ENCODE measurements around the gene CACNG7. TPM values are rescaled to one million over a fixed set of nuclear protein-coding genes. Genes with fewer than 3 reads are reported as not detected.

Gene CACNG7
- total and polyA plus RNA-seq, 10 of the 15 experiments (the other 5 are each of a cell fraction or from before 2014, with no cell fraction given) = not detected

DNA sequence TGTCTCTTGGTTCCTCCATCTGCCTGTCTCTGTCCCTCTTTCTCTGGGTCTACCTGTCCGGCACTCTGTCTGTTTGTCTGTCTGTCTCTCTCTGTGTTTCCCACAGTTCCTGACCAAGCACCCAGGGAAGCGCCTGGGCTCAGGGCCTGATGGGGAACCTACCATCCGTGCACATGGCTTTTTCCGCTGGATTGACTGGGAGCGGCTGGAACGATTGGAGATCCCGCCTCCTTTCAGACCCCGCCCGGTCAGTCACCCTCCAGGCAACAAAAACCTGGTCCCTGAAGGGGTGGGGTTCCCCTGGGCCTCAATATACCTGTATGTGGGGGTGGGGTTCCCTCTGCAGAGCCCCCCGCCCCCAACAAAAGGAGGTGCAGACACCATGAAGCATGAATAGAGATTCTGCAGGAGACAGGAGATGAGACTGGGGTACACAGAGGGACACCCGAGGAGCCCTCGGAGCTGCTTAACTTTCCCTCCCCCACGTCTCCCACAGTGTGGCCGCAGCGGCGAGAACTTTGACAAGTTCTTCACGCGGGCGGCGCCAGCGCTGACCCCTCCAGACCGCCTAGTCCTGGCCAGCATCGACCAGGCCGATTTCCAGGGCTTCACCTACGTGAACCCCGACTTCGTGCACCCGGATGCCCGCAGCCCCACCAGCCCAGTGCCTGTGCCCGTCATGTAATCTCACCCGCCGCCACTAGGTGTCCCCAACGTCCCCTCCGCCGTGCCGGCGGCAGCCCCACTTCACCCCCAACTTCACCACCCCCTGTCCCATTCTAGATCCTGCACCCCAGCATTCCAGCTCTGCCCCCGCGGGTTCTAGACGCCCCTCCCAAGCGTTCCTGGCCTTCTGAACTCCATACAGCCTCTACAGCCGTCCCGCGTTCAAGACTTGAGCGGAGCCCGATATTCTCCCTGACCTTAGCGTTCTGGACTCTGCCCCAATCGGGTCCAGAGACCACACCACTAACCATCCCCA lies 2.6 kb upstream of the CACNG7 start:
- no peak overlapping the region for H3K9ac ChIP-seq (ENCODE audit: control insufficient read depth, insufficient read depth, low read length)
- H3K27ac ChIP-seq (ENCODE audit: control insufficient read depth, insufficient read depth) = no peak overlapping the region
- no TSS peak for BruUV-seq (replicated peaks)
- intact Hi-C loops (cut with micrococcal nuclease; ENCODE audit: unreplicated experiment) (no loop called here), in situ Hi-C loops (cut with MboI) (no loop called here)
- 18% methylated on average over 40 of the region's 48 CpGs for WGBS (ENCODE audit: insufficient coverage, insufficient replicate concordance, low lambda C conversion rate, missing lambda C conversion rate)
- POLR2A ChIA-PET = no interaction called here
- no peak for DNase-seq (ENCODE audit: low read depth, low spot score)
- no peak overlapping the region for H3K4me3 ChIP-seq
- SMC1A ChIA-PET (ENCODE audit: uncharacterized antibody, unreplicated experiment) = no interaction called here
- no peaks in the 10 kb centered on the region for H3K79me2 ChIP-seq (ENCODE audit: control insufficient read depth, insufficient read depth, low read length)
- no peaks in the 10 kb centered on the region for H3K27me3 ChIP-seq (replicated peaks in 1 of 2; ENCODE audit: control insufficient read depth in 2 of 2, insufficient read depth in 2 of 2, low read length in 1 of 2)
- H3K4me2 ChIP-seq (ENCODE audit: control insufficient read depth, insufficient read depth) = no peak overlapping the region
- H3K36me3 ChIP-seq (ENCODE audit: control insufficient read depth in 2 of 2, insufficient read depth in 2 of 2, low read length in 1 of 2) = no peaks in the 10 kb centered on the region
- H3K4me1 ChIP-seq (ENCODE audit: control insufficient read depth, insufficient read depth, low read length) = no peaks in the 10 kb centered on the region
- H2AFZ ChIP-seq (ENCODE audit: control insufficient read depth, low read depth, low read length) = no peak overlapping the region
- no peaks in the 10 kb centered on the region for H4K20me1 ChIP-seq (ENCODE audit: control insufficient read depth, insufficient read depth)
- H3K9me3 ChIP-seq (replicated peaks; ENCODE audit: control insufficient read depth, insufficient read depth, low read length) = no peaks in the 10 kb centered on the region; the same call in 2 of the 3 replicates
- RAD21 ChIA-PET (ENCODE audit: unreplicated experiment) = no interaction called here
- FAIRE-seq = no peak
- ATAC-seq = no peak
- TF ChIP-seq RAD21 (IDR thresholded peaks at IDR 0.05; ENCODE audit: insufficient read depth, low read depth, low read length) (0 out of 2 replicates have a peak, but pooled peaks have one; percentile 20), TBL1XR1 (IDR thresholded peaks at IDR 0.05; ENCODE audit: low read depth, low read length) (no peak), NBN (IDR thresholded peaks at IDR 0.05) (no peak), SIX5 (IDR thresholded peaks at IDR 0.05; ENCODE audit: low read depth, low read length, severe bottlenecking) (no peak)
- TF ChIP-seq, protein P1, sequence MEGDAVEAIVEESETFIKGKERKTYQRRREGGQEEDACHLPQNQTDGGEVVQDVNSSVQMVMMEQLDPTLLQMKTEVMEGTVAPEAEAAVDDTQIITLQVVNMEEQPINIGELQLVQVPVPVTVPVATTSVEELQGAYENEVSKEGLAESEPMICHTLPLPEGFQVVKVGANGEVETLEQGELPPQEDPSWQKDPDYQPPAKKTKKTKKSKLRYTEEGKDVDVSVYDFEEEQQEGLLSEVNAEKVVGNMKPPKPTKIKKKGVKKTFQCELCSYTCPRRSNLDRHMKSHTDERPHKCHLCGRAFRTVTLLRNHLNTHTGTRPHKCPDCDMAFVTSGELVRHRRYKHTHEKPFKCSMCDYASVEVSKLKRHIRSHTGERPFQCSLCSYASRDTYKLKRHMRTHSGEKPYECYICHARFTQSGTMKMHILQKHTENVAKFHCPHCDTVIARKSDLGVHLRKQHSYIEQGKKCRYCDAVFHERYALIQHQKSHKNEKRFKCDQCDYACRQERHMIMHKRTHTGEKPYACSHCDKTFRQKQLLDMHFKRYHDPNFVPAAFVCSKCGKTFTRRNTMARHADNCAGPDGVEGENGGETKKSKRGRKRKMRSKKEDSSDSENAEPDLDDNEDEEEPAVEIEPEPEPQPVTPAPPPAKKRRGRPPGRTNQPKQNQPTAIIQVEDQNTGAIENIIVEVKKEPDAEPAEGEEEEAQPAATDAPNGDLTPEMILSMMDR (IDR thresholded peaks at IDR 0.05 in 2 of 3, conservative IDR thresholded peaks at IDR 0.05 in 1 of 3; ENCODE audit: control insufficient read depth in 2 of 3, extremely low read depth in 1 of 3, insufficient read depth in 1 of 3, low read depth in 3 of 3, low read length in 3 of 3) = peak; percentile 35 to 69 (median 44); a peak in 5 of 6 replicates
- TF ChIP-seq, protein P2, sequence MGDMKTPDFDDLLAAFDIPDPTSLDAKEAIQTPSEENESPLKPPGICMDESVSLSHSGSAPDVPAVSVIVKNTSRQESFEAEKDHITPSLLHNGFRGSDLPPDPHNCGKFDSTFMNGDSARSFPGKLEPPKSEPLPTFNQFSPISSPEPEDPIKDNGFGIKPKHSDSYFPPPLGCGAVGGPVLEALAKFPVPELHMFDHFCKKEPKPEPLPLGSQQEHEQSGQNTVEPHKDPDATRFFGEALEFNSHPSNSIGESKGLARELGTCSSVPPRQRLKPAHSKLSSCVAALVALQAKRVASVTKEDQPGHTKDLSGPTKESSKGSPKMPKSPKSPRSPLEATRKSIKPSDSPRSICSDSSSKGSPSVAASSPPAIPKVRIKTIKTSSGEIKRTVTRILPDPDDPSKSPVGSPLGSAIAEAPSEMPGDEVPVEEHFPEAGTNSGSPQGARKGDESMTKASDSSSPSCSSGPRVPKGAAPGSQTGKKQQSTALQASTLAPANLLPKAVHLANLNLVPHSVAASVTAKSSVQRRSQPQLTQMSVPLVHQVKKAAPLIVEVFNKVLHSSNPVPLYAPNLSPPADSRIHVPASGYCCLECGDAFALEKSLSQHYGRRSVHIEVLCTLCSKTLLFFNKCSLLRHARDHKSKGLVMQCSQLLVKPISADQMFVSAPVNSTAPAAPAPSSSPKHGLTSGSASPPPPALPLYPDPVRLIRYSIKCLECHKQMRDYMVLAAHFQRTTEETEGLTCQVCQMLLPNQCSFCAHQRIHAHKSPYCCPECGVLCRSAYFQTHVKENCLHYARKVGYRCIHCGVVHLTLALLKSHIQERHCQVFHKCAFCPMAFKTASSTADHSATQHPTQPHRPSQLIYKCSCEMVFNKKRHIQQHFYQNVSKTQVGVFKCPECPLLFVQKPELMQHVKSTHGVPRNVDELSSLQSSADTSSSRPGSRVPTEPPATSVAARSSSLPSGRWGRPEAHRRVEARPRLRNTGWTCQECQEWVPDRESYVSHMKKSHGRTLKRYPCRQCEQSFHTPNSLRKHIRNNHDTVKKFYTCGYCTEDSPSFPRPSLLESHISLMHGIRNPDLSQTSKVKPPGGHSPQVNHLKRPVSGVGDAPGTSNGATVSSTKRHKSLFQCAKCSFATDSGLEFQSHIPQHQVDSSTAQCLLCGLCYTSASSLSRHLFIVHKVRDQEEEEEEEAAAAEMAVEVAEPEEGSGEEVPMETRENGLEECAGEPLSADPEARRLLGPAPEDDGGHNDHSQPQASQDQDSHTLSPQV (IDR thresholded peaks at IDR 0.05) = no peak
- CTCF ChIA-PET = interaction anchor here (1.3 kb wide), 1 partner anchor 125 kb away, joined by 4 read pairs; no protein-coding TSS in a partner anchor

All from GM12878 (cell line).